Tibial artery (tissue), 4 donors: ENCODE measurements around the gene NKAIN1.
A peak's percentile ranks its signal among the peaks of the same experiment; 100 is the strongest.
"Not testable (repeated sequence)": the region's sequence is repeated elsewhere in the genome, so short reads cannot be mapped to it uniquely, and the experiment has no call there.

ENCODE experiments used
- DNase-seq, 2 donors: peaks; one replicate each; pipeline ENCODE4 v3.0.0-alpha.2; 2019
- H3K27ac ChIP-seq, 2 donors: fragments of 200-600 bp; sonication (generic) in 1 of 2; 1 replicate in 1 of 2; 2 replicates in 1 of 2; pipeline ENCODE4 v1.5.1; 2018 to 2019; ENCODE audit warnings: mild to moderate bottlenecking in 1 of 2
- H3K27me3 ChIP-seq, 2 donors: fragments of 200-600 bp; sonication (generic) in 1 of 2; one replicate each; pipeline versions ENCODE4 v1.5.1 to v1.6.0; 2016 to 2019
- H3K36me3 ChIP-seq, 3 donors: fragments of 200-600 bp; sonication (generic) in 2 of 3; one replicate each; pipeline ENCODE4 v1.5.1; 2016 to 2019; ENCODE audit warnings: mild to moderate bottlenecking in 2 of 3
- H3K4me1 ChIP-seq, 4 donors: fragments of 200-600 bp; sonication (generic) in 2 of 4; 1 replicate in 3 of 4; 2 replicates in 1 of 4; pipeline ENCODE4 v1.5.1; 2016 to 2019
- H3K4me3 ChIP-seq, 2 donors: fragments of 200-600 bp; sonication (generic) in 1 of 2; 1 replicate in 1 of 2; 2 replicates in 1 of 2; pipeline ENCODE4 v1.5.1; 2018 to 2019; ENCODE audit warnings: mild to moderate bottlenecking in 2 of 2
- H3K9me3 ChIP-seq, 3 donors: fragments of 200-600 bp; sonication (generic) in 1 of 3; one replicate each; pipeline ENCODE4 v1.5.1; 2016 to 2019
- intact Hi-C: fragments of 100-400 bp; cut with DNase I; formaldehyde crosslinking; loops from one replicate; pipeline ENCODE4 v1.15.0; 2023; ENCODE audit warnings: low total_unique reads
- TF ChIP-seq, protein P1 (sequence below), 2 experiments: fragments of 200-600 bp in 1 of 2; fragments of 450-650 bp in 1 of 2; IDR thresholded peaks; one replicate each; pipeline ENCODE4 v1.5.1; 2017 to 2019; ENCODE audit warnings: antibody characterized with exemption in 2 of 2, mild to moderate bottlenecking in 1 of 2, moderate library complexity in 1 of 2

The NKAIN1 gene

GRCh38 chr1:31183927-31184554, 55.6 kb downstream of the NKAIN1 start:
- no peak overlapping the region for H3K4me3 ChIP-seq
- intact Hi-C loops: no loop called here
- DNase-seq: no peak

GRCh38 chr1:31183126-31183525, 56.6 kb downstream of the NKAIN1 start:
- H3K4me1 ChIP-seq: peaks cover 0 to 14% (median 10%) of the 10 kb centered on the region in 4 donors
- no peak for DNase-seq

More at GRCh38 chr1:31183927-31184554, 55.6 kb downstream of the NKAIN1 start:
- H3K9me3 ChIP-seq: no peaks in the 10 kb centered on the region
- H3K27ac ChIP-seq: no peak overlapping the region
- H3K27me3 ChIP-seq: peaks cover 0 to 71% of the 10 kb centered on the region in 2 donors
- no peaks in the 10 kb centered on the region for H3K36me3 ChIP-seq
- H3K4me1 ChIP-seq: peaks cover 0 to 14% (median 10%) of the 10 kb centered on the region in 4 donors
- TF ChIP-seq, protein P1, sequence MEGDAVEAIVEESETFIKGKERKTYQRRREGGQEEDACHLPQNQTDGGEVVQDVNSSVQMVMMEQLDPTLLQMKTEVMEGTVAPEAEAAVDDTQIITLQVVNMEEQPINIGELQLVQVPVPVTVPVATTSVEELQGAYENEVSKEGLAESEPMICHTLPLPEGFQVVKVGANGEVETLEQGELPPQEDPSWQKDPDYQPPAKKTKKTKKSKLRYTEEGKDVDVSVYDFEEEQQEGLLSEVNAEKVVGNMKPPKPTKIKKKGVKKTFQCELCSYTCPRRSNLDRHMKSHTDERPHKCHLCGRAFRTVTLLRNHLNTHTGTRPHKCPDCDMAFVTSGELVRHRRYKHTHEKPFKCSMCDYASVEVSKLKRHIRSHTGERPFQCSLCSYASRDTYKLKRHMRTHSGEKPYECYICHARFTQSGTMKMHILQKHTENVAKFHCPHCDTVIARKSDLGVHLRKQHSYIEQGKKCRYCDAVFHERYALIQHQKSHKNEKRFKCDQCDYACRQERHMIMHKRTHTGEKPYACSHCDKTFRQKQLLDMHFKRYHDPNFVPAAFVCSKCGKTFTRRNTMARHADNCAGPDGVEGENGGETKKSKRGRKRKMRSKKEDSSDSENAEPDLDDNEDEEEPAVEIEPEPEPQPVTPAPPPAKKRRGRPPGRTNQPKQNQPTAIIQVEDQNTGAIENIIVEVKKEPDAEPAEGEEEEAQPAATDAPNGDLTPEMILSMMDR (IDR thresholded peaks at IDR 0.05): peak; percentile 64 to 77

GRCh38 chr1:31182352-31182751, 57.3 kb downstream of the NKAIN1 start:
- Histone ChIP-seq H3K27me3 (peaks cover 0 to 56% of the 10 kb centered on the region in 2 donors), H3K4me3 (peak overlapping the region in 1 of 2 donors; percentile 4), H3K9me3 (no peaks in the 10 kb centered on the region), H3K27ac (no peak overlapping the region), H3K4me1 (peaks cover 0 to 14% (median 10%) of the 10 kb centered on the region in 4 donors), H3K36me3 (no peaks in the 10 kb centered on the region)
- DNase-seq: peak; percentile 67 to 74
- TF ChIP-seq, protein P1 (IDR thresholded peaks at IDR 0.05): no peak
- intact Hi-C loops: no loop called here

More at GRCh38 chr1:31183126-31183525, 56.6 kb downstream of the NKAIN1 start:
- Histone ChIP-seq H3K27ac (no peak overlapping the region), H3K4me3 (no peak overlapping the region), H3K27me3 (peaks cover 0 to 64% of the 10 kb centered on the region in 2 donors), H3K36me3 (no peaks in the 10 kb centered on the region), H3K9me3 (no peaks in the 10 kb centered on the region)
- intact Hi-C loops: no loop called here
- TF ChIP-seq, protein P1 (IDR thresholded peaks at IDR 0.05): no peak

- Histone ChIP-seq H3K4me3 (peak overlapping the region in 1 of 2 donors; percentile 4), H3K27me3 (peaks cover 0 to 51% of the 10 kb centered on the region in 2 donors), H3K27ac (no peak overlapping the region), H3K9me3 (no peaks in the 10 kb centered on the region), H3K36me3 (no peaks in the 10 kb centered on the region), H3K4me1 (peaks cover 0 to 14% (median 10%) of the 10 kb centered on the region in 4 donors)
- intact Hi-C loops: no loop called here
- DNase-seq: peak in 1 of 2 donors; percentile 23
- TF ChIP-seq, protein P1 (IDR thresholded peaks at IDR 0.05): peak; percentile 42 to 46
Observed at GRCh38 chr1:31181515-31182343, 58.0 kb downstream of the NKAIN1 start.

DNA sequence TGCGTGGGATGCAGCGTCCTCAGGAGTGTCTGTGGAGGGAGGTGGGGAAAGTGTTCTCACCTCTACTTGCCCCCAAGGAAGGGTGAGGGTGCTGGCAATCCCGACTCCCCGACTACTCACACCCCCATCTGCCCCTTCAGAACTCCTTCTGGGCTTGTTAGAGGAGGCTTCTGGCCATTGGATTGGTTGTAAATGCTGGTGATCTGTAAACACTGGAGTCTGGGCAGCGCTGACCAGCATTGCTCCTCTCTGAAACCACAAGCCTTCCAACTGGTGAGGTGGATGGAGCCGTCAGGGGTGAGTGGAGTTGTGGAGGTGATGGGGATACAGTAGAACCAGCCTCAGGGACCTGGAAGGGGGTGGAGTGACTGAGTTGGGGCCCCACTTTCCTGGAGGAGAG, 59.3 kb downstream of the NKAIN1 start:
- Histone ChIP-seq H3K36me3 (no peaks in the 10 kb centered on the region), H3K4me3 (no peak overlapping the region), H3K4me1 (peaks cover 0 to 14% (median 10%) of the 10 kb centered on the region in 4 donors), H3K27ac (no peak overlapping the region), H3K27me3 (peaks cover 0 to 47% of the 10 kb centered on the region in 2 donors), H3K9me3 (no peaks in the 10 kb centered on the region)
- no peak for DNase-seq
- intact Hi-C loops: no loop called here
- TF ChIP-seq, protein P1 (IDR thresholded peaks at IDR 0.05): no peak

- H3K9me3 ChIP-seq, H3K4me1 ChIP-seq, H3K27ac ChIP-seq, H3K36me3 ChIP-seq, intact Hi-C loops, H3K4me3 ChIP-seq, DNase-seq: not testable (repeated sequence)
- H3K27me3 ChIP-seq: peaks cover 0 to 20% of the 10 kb centered on the region in 2 donors
Observed at GRCh38 chr1:31176291-31176690, 63.4 kb downstream of the NKAIN1 start.
